Mucosa of descending colon (tissue), 3 donors: ENCODE results near the gene DAZAP1. TPM values are rescaled to one million over a fixed set of nuclear protein-coding genes. Genes with fewer than 3 reads are reported as not detected.

Source experiments
- ATAC-seq: fragments of 200-7000 bp; cut with Tn5 transposase; one replicate; pipeline ENCODE4 v1.9.1; 2020; ENCODE audit warnings: mild to moderate bottlenecking, moderate library complexity
- DNase-seq, 3 donors: peaks; one replicate each; pipeline ENCODE4 v3.0.0-alpha.2; 2020
- H3K36me3 ChIP-seq: fragments of 200-600 bp; one replicate; pipeline ENCODE4 v1.8.0; 2021; ENCODE audit warnings: low read depth, mild to moderate bottlenecking
- H3K4me1 ChIP-seq: fragments of 200-600 bp; one replicate; pipeline ENCODE4 v1.8.0; 2021; ENCODE audit warnings: low read depth, mild to moderate bottlenecking
- H3K4me3 ChIP-seq: fragments of 200-600 bp; one replicate; pipeline ENCODE4 v1.8.0; 2021; ENCODE audit warnings: mild to moderate bottlenecking
- H3K9me3 ChIP-seq: fragments of 200-600 bp; one replicate; pipeline ENCODE4 v1.8.0; 2021; ENCODE audit warnings: mild to moderate bottlenecking
- CTCF ChIP-seq: fragments of 200-600 bp; IDR thresholded peaks from one replicate; pipeline ENCODE4 v1.8.0; 2022; ENCODE audit warnings: antibody characterized with exemption, mild to moderate bottlenecking
- intact Hi-C, 2 donors: fragments of 100-400 bp; cut with DNase I in 1 of 2; cut with micrococcal nuclease in 1 of 2; formaldehyde crosslinking; loops; one replicate each; pipeline versions ENCODE4 v1.11.0 to v1.11.1; 2022; cut with DNase I, micrococcal nuclease
- total RNA-seq, 3 donors: library from RNA; stranded (reverse); fragmentation: NEBNext Ultra II Directional in 2 of 3; extraction: Animal tissue kit (Norgen Biotek cat#: 25700) in 2 of 3; gene quantifications; one replicate each; pipeline versions ENCODE4 v1.2.1 to v1.2.4, GENCODE V29; 2021 to 2023
- donor health status: DM: no; HTN: no; CAD: no; lungs with moderate emphysema.
- donor health status: DM: no; HTN: no; CAD: no.
- donor health status: DM: no; HTN: yes; CAD: no.

DAZAP1 gene
- total RNA-seq, 3 donors from 2014 or later, result 117 to 123 (median 119) TPM

GRCh38 chr19:1384478-1385110 is 22.8 kb upstream of the DAZAP1 start:
- ATAC-seq, result no peak
- Histone ChIP-seq H3K4me3 (peak overlapping the region; percentile 88), H3K4me1 (peaks cover 11% of the 10 kb centered on the region), H3K36me3 (no peaks in the 10 kb centered on the region), H3K9me3 (no peaks in the 10 kb centered on the region)
- TF ChIP-seq CTCF, result no peak
- DNase-seq, result no peak
- intact Hi-C loops, result no loop called here

DNA sequence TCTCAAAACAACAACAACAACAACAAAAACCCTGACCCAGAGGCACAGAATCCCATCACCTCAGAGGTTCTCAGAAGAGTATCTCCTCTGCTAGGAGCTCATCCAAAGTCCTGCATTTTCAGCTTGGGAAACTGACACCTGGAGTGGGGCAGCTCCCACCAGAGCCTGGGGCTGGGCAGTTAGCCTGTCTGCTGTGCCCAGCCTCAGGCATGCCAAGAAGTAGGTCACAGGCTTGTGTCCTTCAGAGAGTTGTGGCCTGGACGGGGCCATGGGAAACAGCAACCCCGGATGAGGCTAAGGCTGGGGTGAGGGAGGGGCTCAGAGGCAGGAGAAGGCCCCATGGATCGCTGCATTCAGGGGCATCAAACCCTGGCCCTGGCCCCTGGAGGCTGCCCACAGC is 21.6 kb upstream of the DAZAP1 start:
- ATAC-seq, result no peak
- no peaks in the 10 kb centered on the region for H3K36me3 ChIP-seq
- H3K4me1 ChIP-seq, result peaks cover 11% of the 10 kb centered on the region

GRCh38 chr19:1386945-1387683 is 20.3 kb upstream of the DAZAP1 start:
- no peaks in the 10 kb centered on the region for H3K36me3 ChIP-seq

More for the DNA sequence above, 21.6 kb upstream of the DAZAP1 start:
- H3K9me3 ChIP-seq, result no peaks in the 10 kb centered on the region
- no peak for TF ChIP-seq CTCF
- no peak overlapping the region for H3K4me3 ChIP-seq
- no peak for DNase-seq
- intact Hi-C loops, result no loop called here

DNA sequence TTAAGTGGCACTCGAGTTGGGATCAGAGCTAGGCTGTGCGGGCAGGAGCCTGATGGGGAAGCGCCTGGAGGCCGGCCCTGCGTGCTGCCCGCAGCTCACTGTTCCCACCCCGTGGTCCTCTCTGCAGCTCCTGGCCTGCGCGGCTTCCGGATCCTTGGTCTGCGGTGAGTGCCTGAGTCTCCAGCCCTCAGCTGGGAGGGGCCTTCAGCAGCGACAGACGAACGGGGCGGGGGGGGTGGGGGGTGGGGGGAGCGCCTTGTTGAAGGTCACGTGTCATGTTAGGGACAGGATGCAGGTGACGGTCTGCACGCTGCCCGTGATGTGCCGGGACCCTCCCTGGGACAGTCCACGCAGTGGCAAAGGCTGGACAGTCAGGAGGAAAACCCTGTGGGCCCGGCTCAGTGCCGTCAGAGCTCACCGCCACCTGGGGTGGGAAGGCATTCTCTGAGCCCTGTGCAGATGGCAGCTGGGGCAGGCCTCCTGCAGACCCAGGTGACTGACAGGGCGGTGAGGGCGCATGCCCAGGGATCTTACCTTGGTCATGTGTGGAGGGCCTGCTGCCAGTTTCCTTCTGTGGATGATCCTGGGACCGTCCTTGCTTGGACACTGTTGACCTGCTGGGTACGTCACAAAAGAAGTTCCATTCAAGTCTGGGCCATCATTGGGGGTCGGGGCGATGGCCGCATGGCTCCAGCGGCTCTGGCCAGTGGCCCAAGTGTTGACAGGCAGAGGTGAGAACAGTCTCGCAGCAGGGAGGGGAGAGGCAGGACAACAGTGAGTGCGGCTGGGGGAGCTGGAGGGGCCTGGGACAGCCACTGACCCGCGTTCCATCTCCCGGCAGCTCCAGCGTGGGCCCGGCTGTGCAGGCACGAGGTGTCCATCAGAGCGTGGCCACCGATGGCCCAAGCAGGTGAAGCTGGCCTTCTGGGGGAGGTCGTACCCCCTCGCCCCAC is 19.4 kb upstream of the DAZAP1 start:
- TF ChIP-seq CTCF, result no peak
- Histone ChIP-seq H3K4me1 (peaks cover 11% of the 10 kb centered on the region), H3K4me3 (no peak overlapping the region), H3K9me3 (no peaks in the 10 kb centered on the region), H3K36me3 (peaks cover 3% of the 10 kb centered on the region)
- ATAC-seq (no peak), DNase-seq (no peak)
- intact Hi-C loops, result no loop called here

More at GRCh38 chr19:1386945-1387683, 20.3 kb upstream of the DAZAP1 start:
- no peak for DNase-seq
- H3K9me3 ChIP-seq, result no peaks in the 10 kb centered on the region
- no peak for ATAC-seq
- H3K4me1 ChIP-seq, result peaks cover 11% of the 10 kb centered on the region
- TF ChIP-seq CTCF, result no peak
- no peak overlapping the region for H3K4me3 ChIP-seq
- intact Hi-C loops, result no loop called here

- peaks cover 11% of the 10 kb centered on the region for H3K4me1 ChIP-seq
- no peak for TF ChIP-seq CTCF
- H3K36me3 ChIP-seq, result peaks cover 3% of the 10 kb centered on the region
- no peaks in the 10 kb centered on the region for H3K9me3 ChIP-seq
- DNase-seq (no peak), ATAC-seq (no peak)
- no peak overlapping the region for H3K4me3 ChIP-seq
- intact Hi-C loops, result no loop called here
Measured at GRCh38 chr19:1388637-1389026, 18.8 kb upstream of the DAZAP1 start.
